Activated T-cell treated with anti-CD3 and anti-CD28 coated beads, Interleukin-2, amount 50 U/mL, for 24 hours (primary cell): ENCODE data around the gene PHACTR3.
"Not testable (repeated sequence)": the region's sequence is repeated elsewhere in the genome, so short reads cannot be mapped to it uniquely, and the experiment has no call there.

Source experiments
- DNase-seq: peaks from one replicate; pipeline ENCODE4 v3.0.0-alpha.2; 2020
- H3K27ac Mint-ChIP-seq: 2 replicates; pipeline ENCODE4 v1.8.0; 2020; ENCODE audit warnings: mild to moderate bottlenecking, mixed read lengths
- H3K27me3 Mint-ChIP-seq: 2 replicates; pipeline ENCODE4 v1.8.0; 2020; ENCODE audit warnings: mixed read lengths
- H3K36me3 Mint-ChIP-seq: 2 replicates; pipeline ENCODE4 v1.8.0; 2020; ENCODE audit warnings: low read depth, mixed read lengths
- H3K4me1 Mint-ChIP-seq: 2 replicates; pipeline ENCODE4 v1.8.0; 2020; ENCODE audit warnings: low read depth, mixed read lengths
- H3K4me3 Mint-ChIP-seq: 2 replicates; pipeline ENCODE4 v1.8.0; 2020; ENCODE audit warnings: mild to moderate bottlenecking, moderate library complexity, mixed read lengths
- H3K9me3 Mint-ChIP-seq: 2 replicates; pipeline ENCODE4 v1.8.0; 2020; ENCODE audit warnings: mixed read lengths

Gene PHACTR3

DNA sequence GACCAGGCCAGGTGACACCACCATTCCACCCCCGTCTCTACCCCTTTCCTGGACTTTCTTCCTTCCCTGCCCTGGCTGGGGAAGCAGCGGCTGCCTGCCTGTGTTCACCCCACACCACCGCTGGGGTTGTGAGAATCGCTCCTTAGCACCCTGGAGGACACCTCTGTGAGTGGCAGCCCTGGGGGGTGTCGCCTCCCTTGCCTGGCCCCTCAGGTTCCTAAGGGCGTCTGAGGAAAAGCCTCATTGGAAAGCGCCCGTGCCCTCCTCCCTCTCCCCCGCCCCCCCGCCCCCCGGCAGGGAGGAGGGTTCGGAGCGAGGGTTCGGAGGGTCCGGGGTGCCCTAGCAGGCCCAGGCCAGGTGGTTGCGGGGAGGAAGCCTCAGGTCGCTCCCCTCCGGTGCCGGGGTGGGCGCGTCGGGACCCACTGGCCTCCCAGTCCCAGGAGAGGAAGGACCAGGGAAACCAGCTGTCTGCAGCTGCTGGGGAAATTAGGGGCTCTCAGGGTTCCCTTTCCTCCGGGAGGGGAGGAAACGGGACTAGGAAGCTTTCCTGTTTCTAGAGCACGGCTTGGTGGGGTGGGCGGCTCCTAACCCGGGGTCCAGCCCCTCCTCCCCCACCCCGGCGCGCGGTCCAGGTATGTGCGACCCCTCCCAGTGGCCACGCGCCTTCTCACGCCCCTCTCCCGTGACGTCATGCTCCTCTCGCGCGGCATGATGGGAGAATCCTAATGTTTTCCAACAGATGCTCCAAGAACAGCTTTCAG, at the start of gene PHACTR3:
Gene PHACTR3 (plus strand): TSS at position 760 of the 761 bp plus-strand sequence. CDS start 475 bp downstream, outside the sequence.
- Mint-ChIP-seq H3K27me3 (peaks cover 79% of the 10 kb centered on the region), H3K9me3 (no peaks in the 10 kb centered on the region), H3K27ac (no peak within 1 kb of the TSS), H3K4me3 (no peak within 1 kb of the TSS), H3K36me3 (no peaks in the 10 kb centered on the region), H3K4me1 (no peaks in the 10 kb centered on the region)
- DNase-seq, result no peak

DNA sequence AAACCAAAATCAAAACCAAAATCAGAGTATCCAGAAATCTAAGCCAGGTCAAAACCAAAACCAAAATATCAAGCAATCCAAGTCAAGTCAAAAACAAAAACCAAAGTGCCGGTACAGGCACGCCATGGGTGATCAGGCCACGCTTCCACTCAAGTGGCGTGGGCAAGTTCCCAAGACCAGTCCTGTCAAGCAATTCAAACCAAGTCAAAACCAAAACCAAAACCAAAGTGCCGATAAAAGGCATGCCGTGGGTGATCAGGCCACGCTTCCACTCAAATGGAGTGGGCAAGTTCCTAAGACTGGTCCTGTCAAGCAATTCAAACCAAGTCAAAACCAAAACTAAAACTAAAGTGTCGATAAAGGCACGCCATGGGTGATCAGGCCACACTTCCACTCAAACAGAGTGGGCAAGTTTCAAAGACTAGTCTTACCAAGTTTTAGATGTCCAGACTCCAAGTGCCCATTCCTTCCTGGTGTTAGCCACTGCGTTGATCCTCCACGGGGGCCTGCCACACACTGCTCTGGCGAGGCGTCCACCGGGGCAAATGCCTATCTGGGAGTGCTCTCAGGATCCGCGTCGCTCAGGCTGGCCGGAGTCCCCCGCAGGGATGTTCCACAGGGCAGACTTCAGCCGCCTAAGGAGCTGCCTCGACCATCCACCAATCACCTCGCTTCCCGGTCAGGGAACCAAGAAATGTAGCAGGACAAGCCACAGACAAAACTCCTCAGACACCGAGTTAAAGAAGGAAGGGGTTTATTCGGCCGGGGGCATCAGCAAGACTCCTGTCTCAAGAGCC, 46.4 kb upstream of the PHACTR3 start:
- peaks cover 19% of the 10 kb centered on the region for H3K27me3 Mint-ChIP-seq
- H3K36me3 Mint-ChIP-seq, DNase-seq, H3K4me1 Mint-ChIP-seq, H3K4me3 Mint-ChIP-seq, H3K9me3 Mint-ChIP-seq, H3K27ac Mint-ChIP-seq: not testable (repeated sequence)

DNA sequence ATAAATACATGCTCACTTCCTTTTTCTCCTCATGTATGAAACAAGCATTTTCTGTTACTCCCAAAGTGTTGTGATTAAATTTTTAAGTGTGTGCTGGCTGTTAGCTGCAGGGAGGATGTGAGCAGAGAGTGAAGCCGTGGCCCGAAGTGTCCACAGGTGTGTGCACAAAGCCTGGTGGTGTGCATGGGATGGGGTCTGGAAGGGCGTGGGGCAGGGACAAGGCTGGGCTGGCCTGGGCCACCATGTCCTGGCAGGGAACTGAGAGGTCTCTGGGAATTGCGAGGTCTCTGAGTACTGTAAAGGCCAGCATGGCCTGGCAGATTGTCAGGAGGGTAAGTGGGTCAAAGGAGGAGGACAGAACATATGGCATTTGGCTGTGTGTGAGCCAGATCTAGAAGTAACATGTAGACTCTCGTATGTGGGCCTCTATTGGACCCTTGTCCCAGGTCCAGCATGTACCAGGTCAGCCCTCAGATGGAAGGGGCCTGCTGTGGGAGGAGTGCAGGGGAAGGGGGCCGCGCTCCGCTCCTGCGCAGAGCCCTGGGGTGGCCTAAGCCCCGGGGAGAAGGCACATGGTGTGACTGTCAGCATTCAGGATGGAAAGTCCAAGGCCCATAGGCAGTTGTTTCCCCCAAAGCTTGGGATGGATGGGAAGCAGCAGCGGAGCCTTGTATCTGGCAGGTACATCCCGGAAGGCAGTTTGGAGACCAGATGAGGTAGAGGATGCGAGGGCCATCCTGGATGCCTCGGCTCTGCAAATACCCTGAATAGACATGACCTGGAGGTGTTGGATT, 45.1 kb upstream of the PHACTR3 start:
- H3K27me3 Mint-ChIP-seq, result peaks cover 20% of the 10 kb centered on the region
- no peak overlapping the region for H3K27ac Mint-ChIP-seq
- H3K36me3 Mint-ChIP-seq, result no peaks in the 10 kb centered on the region
- no peak overlapping the region for H3K4me3 Mint-ChIP-seq
- no peaks in the 10 kb centered on the region for H3K9me3 Mint-ChIP-seq
- H3K4me1 Mint-ChIP-seq, result no peaks in the 10 kb centered on the region
- no peak for DNase-seq

DNA sequence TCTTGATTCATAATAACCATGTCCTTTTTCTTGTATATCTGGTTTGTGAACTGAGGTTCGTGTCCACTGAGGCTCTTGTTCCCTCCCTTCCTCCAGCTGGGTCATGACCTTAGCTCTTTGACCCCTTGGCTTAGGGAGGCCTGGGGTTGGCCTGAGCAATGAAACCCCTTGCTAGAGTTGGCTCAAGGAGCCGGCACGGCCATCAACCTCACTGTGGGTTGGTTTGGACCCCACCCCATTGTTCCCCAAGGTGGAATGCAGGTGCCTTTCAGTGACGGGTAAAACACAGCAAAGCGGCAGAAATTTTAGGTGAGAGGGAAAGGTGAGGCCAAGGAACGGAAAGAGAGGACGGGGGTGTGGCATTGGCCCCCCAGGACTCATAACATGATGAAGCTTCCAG, 44.5 kb upstream of the PHACTR3 start:
- Mint-ChIP-seq H3K4me1 (no peaks in the 10 kb centered on the region), H3K9me3 (no peaks in the 10 kb centered on the region), H3K27ac (no peak overlapping the region), H3K27me3 (peaks cover 20% of the 10 kb centered on the region), H3K36me3 (no peaks in the 10 kb centered on the region), H3K4me3 (no peak overlapping the region)
- DNase-seq, result no peak

DNA sequence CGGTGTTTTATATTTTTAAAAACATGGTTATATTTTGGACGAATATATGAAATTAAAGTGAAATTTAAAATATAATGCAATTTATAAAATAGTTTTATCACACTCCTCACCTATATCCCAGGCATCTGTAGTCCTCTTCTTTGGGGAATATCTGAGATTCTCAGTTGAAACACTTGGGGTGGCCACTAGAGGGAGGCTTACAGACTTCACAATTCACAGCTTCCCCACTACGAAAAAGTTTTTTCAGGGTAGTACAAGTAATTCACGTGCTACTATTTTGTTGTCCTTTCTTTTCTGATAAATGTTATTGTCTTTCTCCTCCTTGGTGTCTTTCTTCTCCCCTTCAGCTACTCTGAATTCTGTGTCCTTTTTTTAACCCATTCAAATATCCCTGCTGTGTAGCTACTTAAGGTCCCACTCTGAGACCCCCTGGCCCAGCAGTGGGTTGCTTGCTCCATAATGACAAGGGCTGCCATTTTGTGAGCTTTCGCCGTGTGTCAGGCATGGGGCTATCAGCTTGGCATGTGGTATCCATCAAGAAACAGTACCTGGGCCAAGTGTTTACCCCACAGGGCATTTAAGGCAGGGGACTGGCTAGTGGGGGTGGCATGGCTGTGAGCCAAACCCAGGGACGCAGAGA, 43.6 kb upstream of the PHACTR3 start:
- Mint-ChIP-seq H3K36me3 (no peaks in the 10 kb centered on the region), H3K9me3 (no peaks in the 10 kb centered on the region), H3K4me3 (no peak overlapping the region), H3K27me3 (peaks cover 20% of the 10 kb centered on the region), H3K27ac (no peak overlapping the region), H3K4me1 (no peaks in the 10 kb centered on the region)
- no peak for DNase-seq

DNA sequence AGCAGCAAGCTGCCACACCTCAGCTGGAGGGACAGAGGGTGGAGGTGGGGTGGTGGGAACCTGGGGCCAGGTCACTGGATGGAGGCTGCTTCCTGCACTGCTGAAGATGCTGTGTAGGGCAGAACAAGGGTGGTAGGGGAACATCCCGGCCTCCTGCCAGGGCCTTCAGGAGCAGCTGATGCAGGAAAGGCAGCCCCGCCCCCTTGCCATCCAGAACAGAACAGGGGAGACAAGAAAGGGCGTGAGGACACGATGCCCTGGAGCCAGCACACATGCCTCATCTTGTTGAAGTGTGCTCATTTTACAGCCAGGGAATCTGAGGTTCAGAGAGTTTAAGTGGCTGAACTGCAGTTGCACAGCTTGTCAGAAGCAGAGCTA, 43.1 kb upstream of the PHACTR3 start:
- Mint-ChIP-seq H3K27ac (no peak overlapping the region), H3K36me3 (no peaks in the 10 kb centered on the region), H3K27me3 (peaks cover 20% of the 10 kb centered on the region), H3K9me3 (no peaks in the 10 kb centered on the region), H3K4me3 (no peak overlapping the region), H3K4me1 (no peaks in the 10 kb centered on the region)
- DNase-seq, result no peak

DNA sequence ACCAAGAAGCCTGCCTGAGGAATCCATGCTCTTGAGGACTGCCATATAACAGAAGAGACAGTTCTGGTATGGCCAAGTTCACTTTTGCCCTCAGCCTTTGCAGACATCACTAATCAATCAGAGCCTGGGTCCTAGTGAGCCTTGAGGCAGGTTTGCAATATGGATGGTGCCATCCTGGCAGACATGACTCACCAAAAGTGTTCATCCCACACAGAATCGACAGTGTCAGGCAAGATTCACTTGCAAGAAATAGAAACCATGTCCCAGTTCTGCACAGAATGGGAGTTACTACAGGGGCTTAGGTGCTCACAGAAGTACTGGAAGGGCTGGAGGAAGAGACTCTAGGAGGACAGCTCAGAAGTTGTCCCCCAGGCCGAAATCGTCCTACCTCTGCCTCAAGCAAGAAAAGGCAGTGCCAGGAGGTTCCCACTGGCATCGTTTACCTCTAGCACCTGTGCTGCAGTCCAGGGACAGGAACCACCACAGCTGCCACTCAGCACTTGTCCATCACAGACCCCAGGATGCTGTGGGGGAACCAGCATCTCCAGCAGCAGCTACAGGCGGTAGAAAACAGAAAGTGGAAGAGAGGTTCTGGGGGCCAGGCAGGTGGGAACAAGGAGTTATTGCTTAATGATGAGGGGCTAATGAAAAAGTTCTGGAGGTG, 42.6 kb upstream of the PHACTR3 start:
- H3K27me3 Mint-ChIP-seq, result peaks cover 20% of the 10 kb centered on the region
- no peaks in the 10 kb centered on the region for H3K4me1 Mint-ChIP-seq
- DNase-seq, result no peak
- no peaks in the 10 kb centered on the region for H3K9me3 Mint-ChIP-seq
- no peak overlapping the region for H3K27ac Mint-ChIP-seq
- H3K4me3 Mint-ChIP-seq, result no peak overlapping the region
- no peaks in the 10 kb centered on the region for H3K36me3 Mint-ChIP-seq

DNA sequence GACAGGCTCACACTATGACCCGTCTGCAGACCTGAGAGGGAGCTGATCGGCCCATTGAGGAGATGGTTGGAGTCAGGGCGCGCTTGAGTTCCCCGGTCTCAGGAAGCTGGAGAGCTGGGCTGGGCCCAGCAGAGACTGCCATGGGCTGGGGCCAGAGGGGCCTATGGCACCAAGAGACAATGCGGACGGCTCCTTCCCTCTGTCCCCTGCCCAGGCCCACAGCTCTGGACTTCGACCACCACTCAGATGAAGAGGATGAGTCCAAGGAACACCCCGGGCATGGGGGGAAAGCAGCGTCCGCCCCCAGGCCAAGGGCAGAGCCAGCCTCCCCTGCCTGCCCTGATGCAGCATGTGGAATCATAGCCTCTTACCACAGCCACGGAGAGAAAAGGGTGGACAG, 40.2 kb upstream of the PHACTR3 start:
- no peak overlapping the region for H3K4me3 Mint-ChIP-seq
- H3K27ac Mint-ChIP-seq, result no peak overlapping the region
- DNase-seq, result no peak
- no peaks in the 10 kb centered on the region for H3K4me1 Mint-ChIP-seq
- H3K27me3 Mint-ChIP-seq, result peaks cover 14% of the 10 kb centered on the region
- no peaks in the 10 kb centered on the region for H3K36me3 Mint-ChIP-seq
- no peaks in the 10 kb centered on the region for H3K9me3 Mint-ChIP-seq

DNA sequence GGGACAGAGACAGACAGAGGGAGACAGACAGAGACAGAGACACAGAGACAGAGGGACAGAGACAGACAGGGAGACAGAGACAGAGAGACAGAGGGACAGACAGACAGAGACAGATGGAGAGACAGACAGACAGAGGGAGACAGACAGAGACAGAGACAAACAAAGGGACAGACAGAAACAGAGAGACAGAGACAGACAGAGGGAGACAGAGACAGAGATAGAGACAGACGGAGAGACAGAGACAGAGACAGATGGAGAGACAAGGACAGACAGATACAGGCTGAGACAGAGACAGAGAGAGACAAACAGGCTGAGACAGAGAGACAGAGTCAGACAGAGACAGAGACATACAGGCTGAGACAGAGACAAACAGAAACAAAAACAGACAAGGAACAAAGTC, 39.4 kb upstream of the PHACTR3 start:
- Mint-ChIP-seq H3K9me3 (no peaks in the 10 kb centered on the region), H3K27ac (no peak overlapping the region), H3K4me1 (no peaks in the 10 kb centered on the region), H3K36me3 (no peaks in the 10 kb centered on the region), H3K27me3 (peaks cover 11% of the 10 kb centered on the region), H3K4me3 (no peak overlapping the region)
- DNase-seq, result no peak

DNA sequence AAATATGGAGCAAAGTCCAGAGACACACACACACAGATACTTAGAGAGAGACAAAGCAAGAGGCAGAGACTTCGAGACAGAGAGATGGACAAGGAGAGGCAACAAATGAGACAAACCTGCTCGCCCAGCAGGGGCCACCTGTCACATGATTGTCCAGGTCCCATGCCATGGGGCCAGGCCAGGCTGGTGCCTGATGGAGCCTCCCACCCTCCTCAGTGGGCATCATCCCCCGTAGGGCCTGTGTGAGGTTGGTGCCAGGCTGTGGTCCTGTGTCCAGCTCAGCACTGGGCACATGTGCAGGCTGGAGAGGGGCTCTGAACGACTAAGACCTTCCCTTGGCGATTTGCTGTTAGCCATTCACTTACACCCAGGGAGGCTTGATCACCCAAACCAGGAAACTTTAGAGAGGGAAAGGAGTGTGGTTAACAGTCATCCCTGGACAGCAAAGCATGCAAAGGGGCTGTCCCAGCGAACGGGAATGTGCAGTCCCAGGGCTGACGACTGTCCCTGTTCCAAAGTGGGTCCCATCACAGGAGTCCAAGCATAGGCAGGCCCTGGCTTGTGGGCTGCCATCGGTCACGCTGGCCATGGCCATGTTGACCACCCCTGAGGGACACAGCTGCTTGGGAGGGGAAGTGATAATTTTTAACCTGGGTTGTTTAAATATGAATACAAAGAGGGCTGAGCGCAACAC, 38.4 kb upstream of the PHACTR3 start:
- H3K36me3 Mint-ChIP-seq, result no peaks in the 10 kb centered on the region
- no peaks in the 10 kb centered on the region for H3K9me3 Mint-ChIP-seq
- H3K27ac Mint-ChIP-seq, result no peak overlapping the region
- H3K4me3 Mint-ChIP-seq, result no peak overlapping the region
- no peak for DNase-seq
- H3K27me3 Mint-ChIP-seq, result peaks cover 18% of the 10 kb centered on the region
- H3K4me1 Mint-ChIP-seq, result no peaks in the 10 kb centered on the region

DNA sequence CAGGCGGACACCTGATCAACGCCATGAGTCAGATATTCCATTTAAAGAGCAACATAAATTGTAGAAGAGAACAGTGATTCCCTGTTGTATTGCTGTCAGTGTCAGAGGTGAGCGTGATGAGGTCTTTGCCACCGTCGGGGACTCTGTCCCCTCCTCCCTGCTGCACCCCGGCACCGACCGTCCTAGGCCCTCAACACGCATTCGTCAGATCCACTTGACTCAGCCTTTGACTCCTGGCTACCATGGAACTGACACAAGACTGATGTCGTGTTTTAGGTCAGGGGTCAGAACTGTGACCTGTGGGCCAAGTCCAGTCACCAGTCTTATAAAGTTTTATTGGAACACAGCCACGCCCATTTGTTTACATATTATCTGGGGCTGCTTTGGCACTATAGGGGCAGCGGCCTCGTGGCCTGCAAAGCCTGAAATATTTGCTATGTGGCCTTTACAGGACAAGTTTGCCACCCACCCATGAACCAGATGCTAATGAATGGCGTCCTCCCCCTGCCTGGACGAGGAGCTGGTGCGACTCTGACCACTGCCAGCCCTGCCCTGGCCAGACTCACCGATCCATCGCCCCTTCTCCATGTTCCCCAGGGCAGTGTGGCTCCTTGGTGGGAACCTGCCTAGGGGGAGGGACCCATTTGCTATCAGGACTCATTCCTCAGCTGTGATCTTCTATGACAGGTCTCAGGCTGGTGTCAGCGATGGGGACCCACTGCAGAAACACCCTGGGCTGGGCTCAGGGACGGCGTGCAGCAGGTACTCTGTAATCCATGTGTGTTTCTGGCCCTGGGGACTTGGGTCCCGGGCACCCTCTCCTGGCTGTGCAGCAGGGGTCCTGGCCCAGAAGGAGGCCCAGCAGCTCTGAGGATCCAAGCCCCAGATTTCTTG, 37.5 kb upstream of the PHACTR3 start:
- Mint-ChIP-seq H3K4me3 (no peak overlapping the region), H3K36me3 (no peaks in the 10 kb centered on the region)

DNA sequence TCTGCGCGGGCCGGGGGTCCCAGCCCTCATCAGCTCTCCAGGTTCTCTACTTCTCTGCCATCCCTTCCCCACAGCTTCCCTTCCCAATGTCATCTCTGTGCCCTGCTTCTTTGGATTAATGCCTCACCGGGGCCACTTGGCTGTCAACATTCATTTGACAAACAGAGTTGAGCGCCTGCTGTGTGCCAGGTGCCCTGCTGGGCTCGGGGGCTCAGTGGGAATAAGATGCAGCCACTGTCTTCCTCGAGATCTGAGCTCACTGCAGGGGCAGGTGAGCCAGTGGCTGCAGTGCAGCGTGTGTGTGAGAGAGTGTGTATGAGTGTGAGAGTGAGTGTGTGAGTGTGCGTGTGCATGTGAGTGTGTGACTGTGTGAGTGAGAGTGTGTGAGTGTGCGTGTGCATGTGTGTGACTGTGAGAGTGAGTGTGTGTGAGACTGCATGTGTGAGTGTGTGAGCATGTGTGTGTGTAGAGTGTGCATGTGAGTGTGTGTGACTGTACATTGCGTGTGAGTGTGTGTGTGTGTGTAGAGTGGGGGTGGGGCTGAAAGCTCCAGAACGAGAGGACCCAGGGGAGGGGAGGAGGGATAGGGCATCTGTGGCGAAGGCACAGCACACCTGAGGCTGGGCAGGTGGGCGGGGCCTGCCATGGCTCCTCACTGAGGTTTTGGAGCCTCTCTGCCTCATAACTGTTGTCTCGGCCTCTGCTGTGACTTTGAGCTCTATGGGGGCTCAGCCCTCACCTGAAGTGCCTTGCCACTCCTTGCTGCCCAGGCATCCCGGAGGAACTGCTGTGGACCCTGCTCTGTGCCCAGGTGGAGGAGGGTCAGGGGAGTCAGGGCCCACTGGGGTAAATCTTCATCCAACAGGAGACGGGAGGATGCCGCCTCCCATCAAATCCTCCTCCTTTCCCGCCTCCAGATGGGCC, 36.5 kb upstream of the PHACTR3 start:
- Mint-ChIP-seq H3K4me1 (peaks cover 6% of the 10 kb centered on the region), H3K27ac (no peak overlapping the region), H3K36me3 (no peaks in the 10 kb centered on the region), H3K27me3 (peaks cover 24% of the 10 kb centered on the region), H3K9me3 (no peaks in the 10 kb centered on the region), H3K4me3 (no peak overlapping the region)
- DNase-seq, result no peak

More for the DNA sequence above, 37.5 kb upstream of the PHACTR3 start:
- peaks cover 4% of the 10 kb centered on the region for H3K4me1 Mint-ChIP-seq
- H3K27ac Mint-ChIP-seq, result no peak overlapping the region
- DNase-seq, result no peak
- peaks cover 21% of the 10 kb centered on the region for H3K27me3 Mint-ChIP-seq
- no peaks in the 10 kb centered on the region for H3K9me3 Mint-ChIP-seq
